Measurements from ENCODE around the gene ZFP36L2.

The ZFP36L2 gene

DNA sequence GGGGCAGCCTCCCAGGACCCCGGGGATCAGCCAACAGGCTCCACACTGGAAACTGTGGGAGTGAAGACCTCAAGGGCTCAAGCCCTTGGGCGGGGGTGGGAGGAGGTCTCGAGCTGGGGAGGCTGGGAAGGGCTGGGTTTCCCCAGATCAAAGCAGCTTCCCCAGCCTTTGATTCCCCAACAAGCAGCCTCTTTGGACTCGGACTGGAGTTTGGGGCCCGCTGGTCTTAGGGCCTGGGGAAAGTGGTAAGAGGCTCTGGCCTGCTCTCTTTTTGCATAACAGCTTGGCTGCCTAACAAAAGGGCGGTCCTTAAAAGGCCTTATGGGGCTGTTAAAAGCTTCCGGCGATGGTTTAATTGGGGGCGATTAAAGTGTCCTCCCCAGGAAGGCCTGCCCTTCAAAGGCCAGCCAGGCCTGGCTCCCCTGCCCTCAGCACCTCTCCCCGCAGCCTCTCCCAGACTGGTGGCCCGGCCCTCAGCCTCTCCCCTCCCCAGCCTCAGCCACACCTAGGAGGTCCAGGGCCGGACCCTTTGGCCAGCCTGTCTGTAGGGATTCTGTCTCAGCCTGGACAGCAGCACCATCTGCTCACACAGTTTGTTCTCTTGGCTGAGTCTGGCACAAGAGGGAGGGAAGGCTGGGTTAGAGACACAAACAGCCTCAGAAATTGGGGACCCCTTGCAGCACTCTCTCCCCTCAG lies 39.6 kb downstream of the ZFP36L2 start:
- no peak for DNase-seq (ENCODE audit: low read depth)
- TF ChIP-seq, protein P1, sequence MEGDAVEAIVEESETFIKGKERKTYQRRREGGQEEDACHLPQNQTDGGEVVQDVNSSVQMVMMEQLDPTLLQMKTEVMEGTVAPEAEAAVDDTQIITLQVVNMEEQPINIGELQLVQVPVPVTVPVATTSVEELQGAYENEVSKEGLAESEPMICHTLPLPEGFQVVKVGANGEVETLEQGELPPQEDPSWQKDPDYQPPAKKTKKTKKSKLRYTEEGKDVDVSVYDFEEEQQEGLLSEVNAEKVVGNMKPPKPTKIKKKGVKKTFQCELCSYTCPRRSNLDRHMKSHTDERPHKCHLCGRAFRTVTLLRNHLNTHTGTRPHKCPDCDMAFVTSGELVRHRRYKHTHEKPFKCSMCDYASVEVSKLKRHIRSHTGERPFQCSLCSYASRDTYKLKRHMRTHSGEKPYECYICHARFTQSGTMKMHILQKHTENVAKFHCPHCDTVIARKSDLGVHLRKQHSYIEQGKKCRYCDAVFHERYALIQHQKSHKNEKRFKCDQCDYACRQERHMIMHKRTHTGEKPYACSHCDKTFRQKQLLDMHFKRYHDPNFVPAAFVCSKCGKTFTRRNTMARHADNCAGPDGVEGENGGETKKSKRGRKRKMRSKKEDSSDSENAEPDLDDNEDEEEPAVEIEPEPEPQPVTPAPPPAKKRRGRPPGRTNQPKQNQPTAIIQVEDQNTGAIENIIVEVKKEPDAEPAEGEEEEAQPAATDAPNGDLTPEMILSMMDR (IDR thresholded peaks at IDR 0.05; ENCODE audit: insufficient read depth, low read depth, low read length, missing control alignments), result no peak

DNA sequence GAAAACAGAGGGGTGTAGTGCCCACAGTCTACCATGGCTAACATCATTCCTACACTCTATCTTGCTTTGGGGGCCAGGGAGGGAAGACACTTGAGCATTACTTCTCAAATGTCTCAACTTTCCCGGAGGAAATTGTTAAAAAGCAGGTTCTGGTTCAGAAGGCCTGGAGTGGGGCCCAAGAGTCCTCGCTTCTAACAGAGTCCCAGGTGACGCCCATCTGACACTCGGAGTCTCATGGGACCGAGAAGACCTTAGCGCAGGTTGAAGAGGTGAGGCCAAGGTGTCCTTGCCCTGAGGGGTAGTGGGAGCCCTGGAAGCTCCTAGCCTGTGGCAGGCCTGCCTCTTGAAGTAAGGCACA lies 40.1 kb downstream of the ZFP36L2 start:
- TF ChIP-seq, protein P1 (IDR thresholded peaks at IDR 0.05; ENCODE audit: insufficient read depth, low read depth, low read length, missing control alignments), result no peak
- H3K4me3 ChIP-seq (ENCODE audit: low read depth, low read length), result no peak overlapping the region
- DNase-seq (ENCODE audit: low read depth), result no peak

More for the DNA sequence above, 39.6 kb downstream of the ZFP36L2 start:
- no peak overlapping the region for H3K4me3 ChIP-seq (ENCODE audit: low read depth, low read length)

DNA sequence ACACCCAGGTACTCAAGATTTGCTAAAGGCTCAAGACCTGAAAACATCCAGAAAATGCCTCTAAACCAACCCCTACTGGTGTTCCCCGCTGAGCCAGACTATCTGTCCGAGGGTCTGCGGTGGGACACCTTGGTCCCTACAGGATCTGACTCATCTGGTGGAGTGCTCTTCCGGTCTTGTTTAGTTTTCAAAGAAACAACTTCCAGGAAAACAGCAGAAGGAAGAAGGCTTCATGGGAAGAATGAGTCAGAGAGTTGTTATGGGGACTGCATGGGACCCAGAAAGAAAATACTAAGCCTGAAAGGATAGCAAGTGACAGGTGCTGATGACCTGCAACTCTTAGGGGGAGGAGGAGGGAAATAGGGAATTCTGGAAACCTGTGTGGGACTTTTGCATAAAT lies 41.3 kb downstream of the ZFP36L2 start:
- TF ChIP-seq, protein P1 (IDR thresholded peaks at IDR 0.05; ENCODE audit: insufficient read depth, low read depth, low read length, missing control alignments), result no peak
- H3K4me3 ChIP-seq (ENCODE audit: low read depth, low read length), result no peak overlapping the region
- DNase-seq (ENCODE audit: low read depth), result no peak

DNA sequence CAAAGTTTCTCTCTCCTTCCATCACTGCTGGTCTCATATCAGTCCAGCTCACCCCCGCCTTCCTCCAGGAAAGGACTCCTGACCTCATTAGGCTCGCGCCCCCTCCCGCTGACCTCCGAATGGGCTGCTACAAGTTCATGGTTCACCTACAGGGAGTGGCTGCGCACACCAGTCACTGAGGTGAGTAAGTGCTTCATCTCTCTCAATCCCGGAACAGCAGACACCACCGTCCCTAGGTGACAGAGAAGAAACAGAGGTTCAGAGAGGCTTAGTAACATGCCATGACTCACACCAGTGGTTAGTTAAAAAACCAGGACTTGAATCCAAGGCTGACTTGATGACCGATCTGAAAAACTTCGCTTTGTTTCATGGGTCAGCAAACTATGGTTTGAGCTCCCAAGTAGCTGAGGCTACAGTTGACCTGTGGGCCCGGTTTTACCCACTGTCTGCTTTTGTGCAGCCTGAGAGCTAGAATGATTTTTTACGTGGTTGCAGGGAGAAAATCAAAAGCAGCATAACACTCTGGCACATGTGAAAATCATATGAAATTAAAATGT lies 42.0 kb downstream of the ZFP36L2 start:
- DNase-seq (ENCODE audit: low read depth), result no peak
- H3K4me3 ChIP-seq (ENCODE audit: low read depth, low read length), result no peak overlapping the region
- TF ChIP-seq, protein P1 (IDR thresholded peaks at IDR 0.05; ENCODE audit: insufficient read depth, low read depth, low read length, missing control alignments), result no peak

DNA sequence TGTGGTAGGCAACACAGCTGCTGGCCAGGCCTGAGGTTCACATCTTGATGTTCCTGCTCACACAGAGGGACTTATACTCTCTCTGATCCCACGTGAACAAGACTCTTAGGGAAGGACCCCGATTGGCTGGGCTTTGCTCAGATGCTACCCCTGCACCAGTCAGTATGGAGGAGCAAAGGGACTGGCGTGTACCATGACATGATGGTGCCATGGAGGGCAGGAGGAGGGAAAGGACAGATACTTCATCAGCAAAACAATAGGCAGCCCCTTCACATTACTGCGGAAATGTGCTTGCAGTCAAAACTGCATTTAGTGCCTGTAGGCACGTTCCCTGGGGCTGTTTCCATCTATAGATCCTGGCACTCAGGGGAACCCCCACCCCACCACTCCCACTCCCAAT lies 42.7 kb downstream of the ZFP36L2 start:
- no peak overlapping the region for H3K4me3 ChIP-seq (ENCODE audit: low read depth, low read length)
- no peak for DNase-seq (ENCODE audit: low read depth)
- TF ChIP-seq, protein P1 (IDR thresholded peaks at IDR 0.05; ENCODE audit: insufficient read depth, low read depth, low read length, missing control alignments), result no peak

DNA sequence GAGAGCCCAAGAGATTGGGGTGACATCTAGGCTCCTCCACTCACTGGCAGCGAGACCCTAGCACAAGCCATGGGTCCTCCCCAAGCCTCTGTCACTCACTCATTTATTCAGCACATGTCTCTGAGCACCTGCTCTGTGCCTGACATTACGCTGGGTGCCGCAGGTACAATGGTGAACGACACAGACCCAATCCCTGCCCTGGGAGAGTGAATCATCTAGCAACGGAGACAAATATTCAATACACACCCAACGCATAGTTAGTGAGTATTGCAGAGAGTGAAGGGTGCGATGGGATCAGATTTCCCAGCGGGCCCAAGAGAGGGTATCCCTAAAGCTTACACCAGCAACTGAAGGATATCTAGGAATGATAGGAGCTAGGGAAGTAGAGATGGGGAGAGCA lies 45.5 kb downstream of the ZFP36L2 start:
- TF ChIP-seq, protein P1 (IDR thresholded peaks at IDR 0.05; ENCODE audit: insufficient read depth, low read depth, low read length, missing control alignments), result no peak
- DNase-seq (ENCODE audit: low read depth), result no peak
- no peak overlapping the region for H3K4me3 ChIP-seq (ENCODE audit: low read depth, low read length)

DNA sequence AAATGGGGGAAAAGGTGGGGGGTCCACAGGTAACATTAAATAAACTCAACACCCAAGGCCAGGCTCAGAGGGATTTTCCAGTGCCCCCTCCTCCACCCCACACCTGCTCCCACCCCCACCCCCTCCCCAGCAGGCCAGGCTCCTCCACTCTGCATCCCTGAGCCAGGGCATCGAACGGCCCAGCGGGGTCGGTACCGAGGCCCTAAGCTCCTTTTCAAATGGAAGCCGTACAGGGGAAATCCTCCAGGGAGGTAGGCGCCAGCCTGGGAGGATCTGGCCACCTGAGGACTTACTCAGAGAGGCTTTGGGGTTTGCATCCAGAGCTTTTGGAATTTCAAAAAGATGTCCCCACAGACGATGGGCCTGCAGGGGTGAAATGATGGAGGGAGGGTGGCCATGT lies 46.5 kb downstream of the ZFP36L2 start:
- TF ChIP-seq, protein P1 (IDR thresholded peaks at IDR 0.05; ENCODE audit: insufficient read depth, low read depth, low read length, missing control alignments), result no peak
- no peak for DNase-seq (ENCODE audit: low read depth)
- H3K4me3 ChIP-seq (ENCODE audit: low read depth, low read length), result no peak overlapping the region
